HG03575 (cell line): ENCODE measurements around the gene SLC1A1.

ENCODE experiments used
- ATAC-seq: cut with Tn5 transposase; IDR thresholded peaks from one replicate; pipeline ENCODE4 v1.9.1; 2021; ENCODE audit not compliant: unreplicated experiment, insufficient number of reproducible peaks, low FRiP score; ENCODE audit errors: extremely low read depth

Gene SLC1A1

GRCh38 chr9:4489919-4490704 lies at the start of gene SLC1A1:
TSS of gene SLC1A1 (plus strand) at chr9:4490468. CDS start at chr9:4490680, 212 bp downstream.
- no peak for ATAC-seq

- ATAC-seq, result no peak
These were observed 47.5 kb upstream of the SLC1A1 start for GRCh38 chr9:4442806-4443205.

DNA sequence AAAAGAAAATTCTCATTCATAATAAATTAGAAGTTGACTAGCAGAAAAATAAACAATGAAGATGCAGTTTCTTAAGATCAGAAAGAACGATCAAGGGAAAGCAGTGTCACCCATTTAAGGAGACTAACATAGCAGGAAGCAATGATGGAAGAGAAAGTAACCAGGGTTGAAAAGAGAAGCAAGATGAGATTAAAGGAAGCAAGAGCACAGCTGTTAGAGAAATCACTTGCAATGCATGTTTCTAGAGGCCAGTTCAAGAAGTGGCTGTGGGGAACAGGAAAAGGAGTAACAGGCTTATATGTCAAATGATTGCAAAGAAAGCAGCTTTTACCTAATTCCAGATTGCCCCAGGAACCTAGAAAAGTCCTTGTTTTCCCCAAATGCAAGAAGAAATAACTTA lies 46.8 kb upstream of the SLC1A1 start:
- no peak for ATAC-seq

DNA sequence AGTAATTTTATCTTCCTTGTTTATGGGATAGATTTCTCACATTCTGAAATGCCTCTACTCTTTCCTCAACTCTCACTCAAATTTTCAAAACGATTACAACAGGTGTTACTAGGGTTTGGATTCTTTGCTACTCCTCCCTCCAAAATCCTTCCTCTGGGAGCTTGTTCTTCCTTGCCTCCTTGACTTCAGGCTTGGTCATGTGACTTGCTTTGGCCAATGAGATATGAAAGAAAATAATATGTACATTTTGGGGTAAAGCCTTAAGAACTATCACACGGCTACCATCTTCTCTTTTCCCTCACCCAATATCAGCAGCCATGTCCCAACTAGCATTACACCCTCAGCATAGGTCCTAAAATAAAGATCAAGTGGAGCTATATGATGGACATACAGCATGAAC lies 28.8 kb upstream of the SLC1A1 start:
- ATAC-seq, result no peak

DNA sequence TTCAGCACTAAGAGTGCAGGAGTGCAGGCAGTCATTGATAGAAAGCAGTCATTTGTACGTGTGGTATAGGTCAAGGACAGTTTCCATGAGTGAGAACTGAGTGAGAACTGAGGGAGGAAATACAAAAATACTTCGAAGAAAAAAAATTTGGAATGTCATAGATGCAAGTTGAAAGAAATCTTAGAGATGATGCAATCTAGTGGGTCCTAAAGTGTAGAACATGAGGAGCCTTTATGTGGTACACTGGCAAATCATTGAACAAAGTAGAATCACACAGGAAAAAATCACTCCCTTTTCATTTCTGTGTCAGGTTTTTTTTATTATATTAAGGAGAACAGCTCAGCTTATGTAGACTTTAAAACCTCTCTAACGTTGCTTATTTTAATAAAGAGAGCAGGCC lies 26.4 kb upstream of the SLC1A1 start:
- ATAC-seq, result no peak

DNA sequence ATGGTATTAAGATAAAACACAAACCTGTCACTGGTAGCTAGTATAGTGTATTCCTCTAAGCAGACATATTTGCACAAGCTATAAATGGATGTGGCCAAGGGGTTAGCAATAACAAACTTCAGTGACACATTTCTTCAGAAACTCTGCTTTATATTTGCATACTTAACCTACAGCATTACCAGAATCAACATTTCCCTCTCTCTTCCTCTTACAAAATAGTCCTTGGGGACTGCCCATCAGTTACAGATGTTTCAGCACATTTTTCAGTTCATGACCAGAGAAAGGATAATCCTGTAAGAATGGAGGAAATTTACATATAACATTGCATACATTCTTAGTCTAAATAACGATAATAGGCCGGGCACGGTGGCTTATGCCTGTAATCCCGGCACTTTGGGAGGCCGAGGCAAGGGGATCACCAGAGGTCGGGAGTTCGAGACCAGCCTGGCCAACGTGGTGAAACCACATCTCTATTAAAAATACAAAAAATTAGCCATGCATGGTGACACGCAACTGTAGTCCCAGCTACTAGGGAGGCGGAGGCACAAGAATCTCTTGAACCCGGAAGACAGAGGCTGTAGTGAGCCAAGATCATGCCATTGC lies 25.3 kb upstream of the SLC1A1 start:
- peak; percentile 96 for ATAC-seq

DNA sequence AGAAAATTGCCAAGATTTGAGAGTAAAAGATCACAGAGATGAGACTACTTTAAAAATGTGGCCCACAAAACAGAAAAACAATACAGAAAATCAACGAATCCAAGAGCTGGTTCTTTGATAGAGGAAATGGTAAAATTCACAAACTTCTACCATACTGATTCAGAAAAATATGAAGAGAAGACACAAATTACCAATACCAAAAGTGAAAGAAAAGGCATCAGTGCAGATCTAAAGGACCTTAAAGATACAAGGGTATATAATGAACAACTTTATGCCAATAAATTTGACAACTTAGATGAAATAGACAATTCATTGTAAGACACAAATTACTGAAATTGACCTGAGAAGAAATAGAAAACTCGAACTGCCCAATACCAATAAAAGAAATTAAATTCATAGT lies 24.4 kb upstream of the SLC1A1 start:
- no peak for ATAC-seq

DNA sequence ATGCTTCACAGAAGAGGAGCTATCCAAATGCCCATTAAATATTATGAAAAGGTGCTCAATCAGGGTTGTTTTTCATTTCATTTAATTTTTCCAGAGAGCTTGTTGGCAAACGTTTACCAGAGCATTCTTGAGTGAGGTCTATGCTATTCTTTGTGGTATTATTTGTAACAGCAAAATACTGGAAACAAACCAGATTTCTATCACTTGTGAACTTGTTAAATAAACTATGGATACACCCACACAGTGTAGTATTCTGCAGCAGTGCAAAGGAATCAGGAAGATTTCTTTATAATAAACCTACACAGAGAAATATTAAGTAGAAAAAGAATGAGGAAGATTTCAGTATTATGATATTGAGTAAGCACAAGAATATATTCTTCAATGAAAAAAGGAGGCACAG lies 15.0 kb upstream of the SLC1A1 start:
- ATAC-seq, result no peak

DNA sequence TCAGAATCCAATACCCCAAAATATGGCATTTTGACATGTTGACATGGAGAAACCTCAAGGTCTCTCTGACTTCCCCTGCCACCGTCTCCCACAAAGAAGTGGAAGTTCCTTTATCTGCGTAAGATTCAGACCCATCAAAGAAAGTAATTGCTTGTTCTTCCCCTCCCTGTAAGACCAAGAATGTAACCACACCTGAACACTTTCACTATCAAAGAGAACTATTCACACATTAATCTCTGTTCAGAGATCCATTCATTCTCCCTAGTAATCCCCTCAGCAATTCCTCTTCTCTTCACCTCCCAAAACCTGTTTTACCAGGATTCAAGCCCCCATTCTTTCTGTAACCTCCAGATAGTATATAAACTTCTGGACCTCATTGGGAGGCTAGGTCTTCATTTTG lies 4.1 kb upstream of the SLC1A1 start:
- ATAC-seq, result no peak

DNA sequence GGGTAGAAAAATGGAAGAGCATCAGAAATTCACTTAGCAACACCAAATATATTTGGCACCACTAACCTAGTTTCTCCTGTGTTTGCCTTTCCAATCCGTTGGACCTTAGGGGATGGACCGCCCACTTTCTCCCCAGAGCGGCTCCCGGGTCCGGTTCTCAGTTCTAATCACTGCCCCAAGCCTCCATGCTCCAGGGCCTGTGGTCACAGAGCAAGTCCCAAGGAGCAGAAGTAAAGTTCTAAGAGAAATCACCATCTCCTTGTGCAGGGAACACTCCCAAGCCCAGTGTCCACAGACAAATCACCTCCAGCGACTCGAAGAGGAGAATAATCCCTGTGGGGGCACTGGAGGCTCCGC lies 728 bp upstream of the SLC1A1 start:
- no peak for ATAC-seq

DNA sequence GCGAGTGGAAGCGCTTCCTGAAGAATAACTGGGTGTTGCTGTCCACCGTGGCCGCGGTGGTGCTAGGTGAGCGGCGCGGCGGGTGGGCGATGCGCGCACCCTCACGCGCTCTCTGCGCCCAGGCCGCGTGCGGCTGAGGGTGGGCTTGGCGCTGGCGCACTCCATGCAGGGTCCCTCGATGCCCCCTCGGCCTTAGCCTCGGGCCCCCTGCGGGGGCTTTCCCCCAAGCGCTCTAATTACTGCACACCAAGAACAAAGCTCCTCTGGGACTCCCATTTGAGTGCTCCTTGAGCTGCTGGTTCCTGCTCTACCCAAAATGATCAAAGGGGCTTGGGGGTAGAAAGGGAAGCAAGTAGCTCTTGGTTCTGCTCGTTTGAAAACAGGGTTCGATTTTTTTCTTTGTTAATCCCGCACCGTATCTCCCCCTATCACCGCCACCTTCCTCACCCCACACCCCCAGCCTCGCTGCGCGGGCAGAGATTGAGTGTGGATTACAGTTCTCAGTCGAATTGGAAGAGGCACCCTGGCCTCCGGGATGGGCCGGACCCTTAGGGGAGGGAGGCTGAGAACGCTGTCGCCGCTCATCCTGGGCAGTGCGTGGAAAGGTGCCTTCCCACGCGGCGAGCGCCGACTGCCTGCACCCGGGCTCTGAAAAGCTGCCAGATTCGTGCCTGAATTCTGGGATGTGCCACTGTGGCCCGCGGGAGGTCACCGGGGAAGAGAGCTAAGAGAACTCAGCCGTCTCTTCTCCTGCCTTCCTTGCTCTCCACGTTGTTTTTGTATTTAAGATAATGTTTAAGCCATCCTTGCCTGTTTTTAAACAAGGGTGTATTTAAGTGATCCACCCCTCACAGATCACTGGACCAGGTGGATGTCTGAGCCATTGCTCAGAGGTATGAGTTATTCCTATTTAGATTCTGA lies 697 bp downstream of the SLC1A1 start:
- no peak for ATAC-seq

GRCh38 chr9:4491626-4491975 lies 1.3 kb downstream of the SLC1A1 start:
- no peak for ATAC-seq

- no peak for ATAC-seq
These were observed 4.1 kb downstream of the SLC1A1 start for GRCh38 chr9:4494332-4494731.

- ATAC-seq, result no peak
These were observed 4.5 kb downstream of the SLC1A1 start for GRCh38 chr9:4494806-4495205.

DNA sequence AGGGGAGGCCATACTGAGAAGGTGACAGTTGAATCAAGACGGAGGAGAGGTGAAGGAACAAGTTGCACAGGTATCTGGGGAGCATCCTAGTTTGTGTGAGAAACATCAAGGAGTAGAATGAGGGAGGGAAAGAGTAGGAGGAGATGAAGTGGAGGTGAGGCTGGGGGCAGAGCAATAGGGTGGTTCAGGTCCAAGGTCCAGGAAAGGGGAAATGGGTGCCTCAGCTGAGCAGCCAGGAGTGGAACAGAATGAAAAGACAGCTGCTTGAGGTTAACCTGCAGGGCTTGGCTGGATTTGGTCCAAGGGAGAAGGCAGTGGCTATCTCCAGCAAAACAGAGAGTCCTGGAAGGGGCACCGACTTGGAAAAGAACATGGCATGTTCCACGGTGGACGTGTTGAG lies 5.3 kb downstream of the SLC1A1 start:
- ATAC-seq, result no peak

DNA sequence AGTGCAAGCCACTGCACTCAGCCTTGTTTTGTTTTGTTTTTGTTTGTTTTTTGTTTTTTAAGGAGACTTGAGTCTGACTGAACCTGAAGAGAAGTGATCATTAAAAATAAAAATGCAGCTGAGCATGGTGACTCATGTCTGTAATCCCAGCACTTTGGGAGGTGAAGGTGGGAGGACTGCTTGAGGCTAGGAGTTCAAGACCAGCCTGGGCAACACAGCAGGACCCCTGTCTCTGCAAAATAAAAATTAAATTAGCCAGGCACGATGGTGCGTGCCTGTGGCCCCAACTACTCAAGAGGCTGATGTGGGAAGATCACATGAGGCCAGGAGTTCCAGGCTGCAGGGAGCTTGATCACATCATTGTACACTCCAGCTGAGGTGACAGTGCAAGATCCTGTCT lies 6.2 kb downstream of the SLC1A1 start:
- ATAC-seq, result no peak

- no peak for ATAC-seq
These were observed 7.1 kb downstream of the SLC1A1 start for GRCh38 chr9:4497395-4497794.

- ATAC-seq, result no peak
These were observed 7.6 kb downstream of the SLC1A1 start for GRCh38 chr9:4497855-4498254.

- no peak for ATAC-seq
These were observed 9.6 kb downstream of the SLC1A1 start for GRCh38 chr9:4499917-4500316.

DNA sequence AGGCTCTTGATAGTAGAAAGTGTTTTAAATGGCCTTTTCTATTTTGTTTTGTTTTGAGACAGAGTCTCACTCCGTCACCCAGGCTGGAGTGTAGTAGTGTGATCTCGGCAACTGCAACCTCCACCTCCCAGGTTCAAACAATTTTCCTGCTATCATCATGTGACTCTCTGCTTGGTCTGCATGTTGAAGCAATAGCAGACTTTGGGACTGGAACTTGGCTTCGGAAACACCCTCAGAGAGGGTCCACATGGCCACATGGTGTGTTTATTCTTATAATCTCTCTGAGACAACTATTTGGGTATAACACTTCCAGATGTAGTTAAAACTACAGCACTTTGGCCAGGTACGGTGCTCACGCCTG lies 10.9 kb downstream of the SLC1A1 start:
- no peak for ATAC-seq
